ENCODE measurements around the gene NIPA2. TPM values are rescaled to one million over a fixed set of nuclear protein-coding genes. Genes with fewer than 3 reads are reported as not detected.

The NIPA2 gene
- total and polyA plus RNA-seq, 2 donors (not counting 1 experiment from before 2014, with no cell fraction given): 47.7 to 64.7 TPM

DNA sequence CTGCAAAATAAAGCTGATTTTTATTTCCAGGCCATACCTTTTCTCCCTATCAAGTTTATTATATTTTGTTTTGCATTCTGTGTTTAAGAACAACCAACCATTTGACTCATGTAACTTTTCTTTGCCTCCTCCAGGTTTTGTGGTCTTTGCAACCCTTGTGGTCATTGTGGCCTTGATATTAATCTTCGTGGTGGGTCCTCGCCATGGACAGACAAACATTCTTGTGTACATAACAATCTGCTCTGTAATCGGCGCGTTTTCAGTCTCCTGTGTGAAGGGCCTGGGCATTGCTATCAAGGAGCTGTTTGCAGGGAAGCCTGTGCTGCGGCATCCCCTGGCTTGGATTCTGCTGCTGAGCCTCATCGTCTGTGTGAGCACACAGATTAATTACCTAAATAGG, 27.6 kb downstream of the NIPA2 start:
- Histone ChIP-seq H4K20me1 (ENCODE audit: control insufficient read depth, extremely low read depth, insufficient read depth, low read length) (no peaks in the 10 kb centered on the region), H3K27ac (ENCODE audit: insufficient read depth, low read length) (no peak overlapping the region), H2AFZ (ENCODE audit: low read length) (no peak overlapping the region), H3K4me3 (replicated peaks in 1 of 4; ENCODE audit: control extremely low read depth in 1 of 4, insufficient read depth in 1 of 4, low read depth in 3 of 4, low read length in 4 of 4) (no peak overlapping the region), H3K4me1 (ENCODE audit: control insufficient read depth, extremely low read depth, insufficient read depth, low read length) (no peaks in the 10 kb centered on the region), H3K36me3 (ENCODE audit: control insufficient read depth, insufficient read depth, low read length) (peaks cover 9% of the 10 kb centered on the region), H3K27me3 (ENCODE audit: control insufficient read depth, insufficient read depth, low read length) (no peaks in the 10 kb centered on the region), H3K79me2 (ENCODE audit: control insufficient read depth, insufficient read depth, low read length) (peaks cover 4% of the 10 kb centered on the region), H3K9ac (ENCODE audit: insufficient read depth, low read length) (no peak overlapping the region), H3K4me2 (ENCODE audit: extremely low read depth, insufficient read depth, low read length) (no peak overlapping the region), H3K9me3 (ENCODE audit: control insufficient read depth, insufficient read depth, low read depth, low read length) (no peaks in the 10 kb centered on the region)
- peak in 1 of 2 donors; percentile 84 for DNase-seq (ENCODE audit: low read depth in 2 of 2)
- no peak for TF ChIP-seq CTCF (conservative IDR thresholded peaks at IDR 0.05 in 1 of 2, IDR thresholded peaks at IDR 0.05 in 1 of 2; ENCODE audit: low read depth in 1 of 2, low read length in 2 of 2)
- TF ChIP-seq EZH2 (IDR thresholded peaks at IDR 0.05; ENCODE audit: low read length, missing control alignments): no peak

DNA sequence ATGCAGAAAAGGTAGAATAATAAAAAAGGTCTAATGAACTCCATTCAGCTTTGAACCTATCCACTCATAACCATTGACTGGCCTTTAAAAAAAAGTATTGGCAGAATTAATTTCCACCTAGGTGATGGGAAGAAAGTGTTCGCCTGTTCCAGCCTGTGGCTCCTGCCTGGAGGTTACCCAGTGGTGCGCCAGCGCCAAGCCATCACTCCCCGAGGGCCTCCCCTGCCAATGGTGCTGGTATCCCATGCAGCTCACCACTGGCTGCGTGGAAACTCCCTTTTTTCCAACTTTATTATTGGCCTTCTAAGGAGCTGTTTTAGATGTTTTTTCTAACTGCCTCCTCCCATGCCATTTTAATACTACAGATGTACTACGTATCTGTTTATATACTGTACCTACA, 29.4 kb downstream of the NIPA2 start:
- no peak for TF ChIP-seq CTCF (conservative IDR thresholded peaks at IDR 0.05 in 1 of 2, IDR thresholded peaks at IDR 0.05 in 1 of 2; ENCODE audit: low read depth in 1 of 2, low read length in 2 of 2)
- TF ChIP-seq EZH2 (IDR thresholded peaks at IDR 0.05; ENCODE audit: low read length, missing control alignments): no peak
- Histone ChIP-seq H3K9ac (ENCODE audit: insufficient read depth, low read length) (no peak overlapping the region), H3K36me3 (ENCODE audit: control insufficient read depth, insufficient read depth, low read length) (peaks cover 15% of the 10 kb centered on the region), H2AFZ (ENCODE audit: low read length) (no peak overlapping the region), H3K4me2 (ENCODE audit: extremely low read depth, insufficient read depth, low read length) (no peak overlapping the region), H3K4me3 (replicated peaks in 1 of 4; ENCODE audit: control extremely low read depth in 1 of 4, insufficient read depth in 1 of 4, low read depth in 3 of 4, low read length in 4 of 4) (no peak overlapping the region), H3K79me2 (ENCODE audit: control insufficient read depth, insufficient read depth, low read length) (peaks cover 4% of the 10 kb centered on the region), H4K20me1 (ENCODE audit: control insufficient read depth, extremely low read depth, insufficient read depth, low read length) (no peaks in the 10 kb centered on the region), H3K27ac (ENCODE audit: insufficient read depth, low read length) (no peak overlapping the region), H3K9me3 (ENCODE audit: control insufficient read depth, insufficient read depth, low read depth, low read length) (no peaks in the 10 kb centered on the region), H3K27me3 (ENCODE audit: control insufficient read depth, insufficient read depth, low read length) (no peaks in the 10 kb centered on the region), H3K4me1 (ENCODE audit: control insufficient read depth, extremely low read depth, insufficient read depth, low read length) (no peaks in the 10 kb centered on the region)
- no peak for DNase-seq (ENCODE audit: low read depth in 2 of 2)

DNA sequence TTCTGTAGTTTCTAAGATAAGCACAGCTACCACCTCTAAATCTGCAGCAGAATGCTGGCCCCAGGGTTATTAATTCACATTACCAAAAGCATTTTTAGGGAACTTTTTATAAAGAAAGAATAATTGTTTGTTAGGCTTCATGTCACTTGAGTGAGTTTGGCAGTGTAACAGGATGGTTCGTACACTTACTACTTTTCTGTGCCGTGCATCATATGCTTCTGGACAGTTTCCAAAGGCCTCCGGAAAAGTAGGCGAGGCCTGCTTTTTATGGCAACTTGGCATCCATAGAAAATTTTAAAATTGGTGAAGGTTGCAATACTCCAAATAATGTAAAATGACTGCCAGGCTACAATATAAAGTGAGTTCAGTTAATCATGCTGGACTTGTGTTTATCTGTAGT, 30.0 kb downstream of the NIPA2 start:
- DNase-seq (ENCODE audit: low read depth in 2 of 2): peak in 1 of 2 donors; percentile 30
- no peaks in the 10 kb centered on the region for H4K20me1 ChIP-seq (ENCODE audit: control insufficient read depth, extremely low read depth, insufficient read depth, low read length)
- no peaks in the 10 kb centered on the region for H3K9me3 ChIP-seq (ENCODE audit: control insufficient read depth, insufficient read depth, low read depth, low read length)
- H3K27ac ChIP-seq (ENCODE audit: insufficient read depth, low read length): no peak overlapping the region
- no peak overlapping the region for H2AFZ ChIP-seq (ENCODE audit: low read length)
- H3K79me2 ChIP-seq (ENCODE audit: control insufficient read depth, insufficient read depth, low read length): peaks cover 2% of the 10 kb centered on the region
- H3K36me3 ChIP-seq (ENCODE audit: control insufficient read depth, insufficient read depth, low read length): peaks cover 16% of the 10 kb centered on the region
- no peak overlapping the region for H3K4me2 ChIP-seq (ENCODE audit: extremely low read depth, insufficient read depth, low read length)
- TF ChIP-seq EZH2 (IDR thresholded peaks at IDR 0.05; ENCODE audit: low read length, missing control alignments): no peak
- TF ChIP-seq CTCF (conservative IDR thresholded peaks at IDR 0.05 in 1 of 2, IDR thresholded peaks at IDR 0.05 in 1 of 2; ENCODE audit: low read depth in 1 of 2, low read length in 2 of 2): no peak
- H3K27me3 ChIP-seq (ENCODE audit: control insufficient read depth, insufficient read depth, low read length): no peaks in the 10 kb centered on the region
- H3K4me1 ChIP-seq (ENCODE audit: control insufficient read depth, extremely low read depth, insufficient read depth, low read length): no peaks in the 10 kb centered on the region
- no peak overlapping the region for H3K4me3 ChIP-seq (replicated peaks in 1 of 4; ENCODE audit: control extremely low read depth in 1 of 4, insufficient read depth in 1 of 4, low read depth in 3 of 4, low read length in 4 of 4)
- H3K9ac ChIP-seq (ENCODE audit: insufficient read depth, low read length): no peak overlapping the region
